ENCODE results near the gene SCN8A. TPM values are rescaled to one million over a fixed set of nuclear protein-coding genes. Genes with fewer than 3 reads are reported as not detected.

The SCN8A gene
- total RNA-seq, 3 donors from 2014 or later (not counting 1 experiment from before 2014, with no cell fraction given), result 0.42 to 0.66 (median 0.65) TPM

GRCh38 chr12:51774933-51775332 is 183.9 kb downstream of the SCN8A start:
- H3K36me3 Mint-ChIP-seq, result no peaks in the 10 kb centered on the region
- 74% methylated on average over 2 of the region's 2 CpGs for WGBS (ENCODE audit: insufficient coverage)
- H3K27me3 ChIP-seq (ENCODE audit: control insufficient read depth, insufficient read depth, low read length), result no peaks in the 10 kb centered on the region
- H3K27ac Mint-ChIP-seq, result no peak overlapping the region
- no peak overlapping the region for H3K27ac ChIP-seq (ENCODE audit: low read length)
- H3K27me3 Mint-ChIP-seq (ENCODE audit: low read depth in 2 of 2), result peaks cover 2 to 13% of the 10 kb centered on the region in 2 donors
- no peaks in the 10 kb centered on the region for H3K4me1 ChIP-seq (ENCODE audit: control insufficient read depth, insufficient read depth, low read length)
- H3K9me3 Mint-ChIP-seq, result no peaks in the 10 kb centered on the region
- DNase-seq, result no peak
- intact Hi-C loops (cut with micrococcal nuclease), result no loop called here
- H3K36me3 ChIP-seq (ENCODE audit: control insufficient read depth, insufficient read depth, low read length), result no peaks in the 10 kb centered on the region
- no peak overlapping the region for H3K4me3 ChIP-seq (ENCODE audit: low read length)
- no peak for ATAC-seq
- no peaks in the 10 kb centered on the region for H3K9me3 ChIP-seq (ENCODE audit: control insufficient read depth, insufficient read depth, low read length)
- TF ChIP-seq, protein P1, sequence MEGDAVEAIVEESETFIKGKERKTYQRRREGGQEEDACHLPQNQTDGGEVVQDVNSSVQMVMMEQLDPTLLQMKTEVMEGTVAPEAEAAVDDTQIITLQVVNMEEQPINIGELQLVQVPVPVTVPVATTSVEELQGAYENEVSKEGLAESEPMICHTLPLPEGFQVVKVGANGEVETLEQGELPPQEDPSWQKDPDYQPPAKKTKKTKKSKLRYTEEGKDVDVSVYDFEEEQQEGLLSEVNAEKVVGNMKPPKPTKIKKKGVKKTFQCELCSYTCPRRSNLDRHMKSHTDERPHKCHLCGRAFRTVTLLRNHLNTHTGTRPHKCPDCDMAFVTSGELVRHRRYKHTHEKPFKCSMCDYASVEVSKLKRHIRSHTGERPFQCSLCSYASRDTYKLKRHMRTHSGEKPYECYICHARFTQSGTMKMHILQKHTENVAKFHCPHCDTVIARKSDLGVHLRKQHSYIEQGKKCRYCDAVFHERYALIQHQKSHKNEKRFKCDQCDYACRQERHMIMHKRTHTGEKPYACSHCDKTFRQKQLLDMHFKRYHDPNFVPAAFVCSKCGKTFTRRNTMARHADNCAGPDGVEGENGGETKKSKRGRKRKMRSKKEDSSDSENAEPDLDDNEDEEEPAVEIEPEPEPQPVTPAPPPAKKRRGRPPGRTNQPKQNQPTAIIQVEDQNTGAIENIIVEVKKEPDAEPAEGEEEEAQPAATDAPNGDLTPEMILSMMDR (IDR thresholded peaks at IDR 0.05), result no peak
- no peaks in the 10 kb centered on the region for H3K4me1 Mint-ChIP-seq
- H3K4me3 Mint-ChIP-seq, result no peak overlapping the region

GRCh38 chr12:51777457-51777856 is 186.4 kb downstream of the SCN8A start:
- WGBS (ENCODE audit: insufficient coverage), result 63% methylated on average over 1 of the region's 2 CpGs
- Histone ChIP-seq H3K36me3 (ENCODE audit: control insufficient read depth, insufficient read depth, low read length) (no peaks in the 10 kb centered on the region), H3K4me3 (ENCODE audit: low read length) (no peak overlapping the region), H3K9me3 (ENCODE audit: control insufficient read depth, insufficient read depth, low read length) (no peaks in the 10 kb centered on the region), H3K27ac (ENCODE audit: low read length) (no peak overlapping the region), H3K4me1 (ENCODE audit: control insufficient read depth, insufficient read depth, low read length) (no peaks in the 10 kb centered on the region), H3K27me3 (ENCODE audit: control insufficient read depth, insufficient read depth, low read length) (no peaks in the 10 kb centered on the region)
- Mint-ChIP-seq H3K9me3 (no peaks in the 10 kb centered on the region), H3K27ac (no peak overlapping the region), H3K27me3 (ENCODE audit: low read depth in 2 of 2) (peaks cover 5 to 6% of the 10 kb centered on the region in 2 donors), H3K4me3 (no peak overlapping the region), H3K36me3 (no peaks in the 10 kb centered on the region), H3K4me1 (no peaks in the 10 kb centered on the region)
- ATAC-seq (no peak), DNase-seq (no peak)
- TF ChIP-seq, protein P1 (IDR thresholded peaks at IDR 0.05), result no peak
- intact Hi-C loops (cut with micrococcal nuclease), result no loop called here

GRCh38 chr12:51777973-51778372 is 186.9 kb downstream of the SCN8A start:
- Histone ChIP-seq H3K36me3 (ENCODE audit: control insufficient read depth, insufficient read depth, low read length) (no peaks in the 10 kb centered on the region), H3K4me1 (ENCODE audit: control insufficient read depth, insufficient read depth, low read length) (no peaks in the 10 kb centered on the region), H3K27me3 (ENCODE audit: control insufficient read depth, insufficient read depth, low read length) (no peaks in the 10 kb centered on the region), H3K9me3 (ENCODE audit: control insufficient read depth, insufficient read depth, low read length) (no peaks in the 10 kb centered on the region), H3K27ac (ENCODE audit: low read length) (no peak overlapping the region), H3K4me3 (ENCODE audit: low read length) (no peak overlapping the region)
- intact Hi-C loops (cut with micrococcal nuclease), result no loop called here
- 95% methylated on average over 3 of the region's 3 CpGs for WGBS (ENCODE audit: insufficient coverage)
- H3K27ac Mint-ChIP-seq, result no peak overlapping the region
- DNase-seq (no peak), ATAC-seq (no peak)
- no peaks in the 10 kb centered on the region for H3K4me1 Mint-ChIP-seq
- H3K36me3 Mint-ChIP-seq, result no peaks in the 10 kb centered on the region
- peaks cover 5 to 6% of the 10 kb centered on the region in 2 donors for H3K27me3 Mint-ChIP-seq (ENCODE audit: low read depth in 2 of 2)
- TF ChIP-seq, protein P1 (IDR thresholded peaks at IDR 0.05), result no peak
- no peaks in the 10 kb centered on the region for H3K9me3 Mint-ChIP-seq
- no peak overlapping the region for H3K4me3 Mint-ChIP-seq

GRCh38 chr12:51779876-51780275 is 188.8 kb downstream of the SCN8A start:
- Histone ChIP-seq H3K36me3 (ENCODE audit: control insufficient read depth, insufficient read depth, low read length) (no peaks in the 10 kb centered on the region), H3K4me1 (ENCODE audit: control insufficient read depth, insufficient read depth, low read length) (no peaks in the 10 kb centered on the region), H3K27me3 (ENCODE audit: control insufficient read depth, insufficient read depth, low read length) (no peaks in the 10 kb centered on the region), H3K9me3 (ENCODE audit: control insufficient read depth, insufficient read depth, low read length) (no peaks in the 10 kb centered on the region), H3K4me3 (ENCODE audit: low read length) (no peak overlapping the region), H3K27ac (ENCODE audit: low read length) (no peak overlapping the region)
- intact Hi-C loops (cut with micrococcal nuclease), result no loop called here
- 94% methylated on average over 5 of the region's 5 CpGs for WGBS (ENCODE audit: insufficient coverage)
- TF ChIP-seq, protein P1 (IDR thresholded peaks at IDR 0.05), result no peak
- Mint-ChIP-seq H3K27ac (no peak overlapping the region), H3K36me3 (no peaks in the 10 kb centered on the region), H3K4me3 (no peak overlapping the region), H3K27me3 (ENCODE audit: low read depth in 2 of 2) (peaks cover 5 to 6% of the 10 kb centered on the region in 2 donors), H3K9me3 (no peaks in the 10 kb centered on the region), H3K4me1 (no peaks in the 10 kb centered on the region)
- ATAC-seq (no peak), DNase-seq (no peak)
